Heart left ventricle (tissue), 13 donors: Measurements from ENCODE around the gene CCDC167.

Experiments
- POLR2A ChIP-seq, 2 donors: fragments of 450-650 bp; IDR thresholded peaks; one replicate each; pipeline ENCODE4 v1.6.1; 2017; ENCODE audit warnings: antibody characterized with exemption in 2 of 2, mild to moderate bottlenecking in 2 of 2, moderate library complexity in 2 of 2
- TF ChIP-seq, protein P1 (sequence below), 12 donors: fragments of 200-600 bp; sonication (generic) in 4 of 12; IDR thresholded peaks; one replicate each; pipeline versions ENCODE4 v1.5.0 to v1.8.0; 2018 to 2022; ENCODE audit warnings: antibody characterized with exemption in 12 of 12, mild to moderate bottlenecking in 5 of 12
- donor health status: ischemic (EF 13 %, LVEDD 7.1; RV severe dilation, severe dysfunction).
- donor health status: DM: no; HTN: yes; CAD: no.
- donor health status: DM: no; HTN: no; CAD: no.
- donor health status: ischemic (EF 25% LVEDD 6.9; RV normal size, moderate dysfunction).
- donor health status: ischemic (EF 25% LVEDD 5.7; RV mildly dilated, moderate dysfunction).
- donor health status: ischemic (EF 35%, LVEDD 5.7; RV mildly dilated, moderate dysfunction).
- donor health status: nonischemic (EF 11% LVEDD 7.7; RV severe dilation, severe dysfunction).
- donor health status: DM: yes; HTN: yes; CAD: no.
- donor health status: PGD.
- donor health status: ischemic (EF 29% LVEDD 5.4; RV normal size, mild dysfunction).
- donor health status: nonischemic (EF 23%, LVEDD 6.1; RV moderate dilation, normal function).

DNA sequence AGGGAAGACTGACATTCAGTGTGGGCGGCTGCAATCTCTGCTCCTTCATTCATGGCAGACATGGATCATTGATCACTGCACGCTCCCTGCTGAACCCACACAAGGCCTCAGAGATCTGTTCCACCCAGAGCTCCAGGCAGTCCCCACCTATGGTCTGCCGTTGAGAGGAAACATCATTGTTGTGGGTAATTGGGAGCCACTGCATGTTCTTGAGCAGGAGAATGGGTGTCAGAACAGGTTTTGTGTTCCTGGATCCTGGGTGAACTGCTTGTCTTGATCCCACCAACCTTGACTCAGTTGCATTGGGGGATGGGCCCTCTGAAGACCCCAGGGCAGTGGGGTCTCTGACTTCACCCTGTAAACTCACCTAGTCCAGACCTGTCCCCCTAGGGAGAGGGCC, 23.1 kb upstream of the CCDC167 start:
- TF ChIP-seq, protein P1, sequence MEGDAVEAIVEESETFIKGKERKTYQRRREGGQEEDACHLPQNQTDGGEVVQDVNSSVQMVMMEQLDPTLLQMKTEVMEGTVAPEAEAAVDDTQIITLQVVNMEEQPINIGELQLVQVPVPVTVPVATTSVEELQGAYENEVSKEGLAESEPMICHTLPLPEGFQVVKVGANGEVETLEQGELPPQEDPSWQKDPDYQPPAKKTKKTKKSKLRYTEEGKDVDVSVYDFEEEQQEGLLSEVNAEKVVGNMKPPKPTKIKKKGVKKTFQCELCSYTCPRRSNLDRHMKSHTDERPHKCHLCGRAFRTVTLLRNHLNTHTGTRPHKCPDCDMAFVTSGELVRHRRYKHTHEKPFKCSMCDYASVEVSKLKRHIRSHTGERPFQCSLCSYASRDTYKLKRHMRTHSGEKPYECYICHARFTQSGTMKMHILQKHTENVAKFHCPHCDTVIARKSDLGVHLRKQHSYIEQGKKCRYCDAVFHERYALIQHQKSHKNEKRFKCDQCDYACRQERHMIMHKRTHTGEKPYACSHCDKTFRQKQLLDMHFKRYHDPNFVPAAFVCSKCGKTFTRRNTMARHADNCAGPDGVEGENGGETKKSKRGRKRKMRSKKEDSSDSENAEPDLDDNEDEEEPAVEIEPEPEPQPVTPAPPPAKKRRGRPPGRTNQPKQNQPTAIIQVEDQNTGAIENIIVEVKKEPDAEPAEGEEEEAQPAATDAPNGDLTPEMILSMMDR (IDR thresholded peaks at IDR 0.05) = no peak
- TF ChIP-seq POLR2A (IDR thresholded peaks at IDR 0.05) = no peak
